Dedifferentiated amniotic fluid mesenchymal stem cell (primary cell): ENCODE measurements around the gene ZNF219.
A peak's percentile ranks its signal among the peaks of the same experiment; 100 is the strongest.

Experiments
- DNase-seq: peaks from one replicate; pipeline ENCODE4 v3.0.0-alpha.2; 2016; ENCODE audit errors: extremely low spot score

Gene ZNF219

GRCh38 chr14:21087294-21088091 lies 11.0 kb downstream of the ZNF219 start:
- peak; percentile 90 for DNase-seq

GRCh38 chr14:21086908-21087293 lies 11.6 kb downstream of the ZNF219 start:
- no peak for DNase-seq

- peak; percentile 84 for DNase-seq
These were observed 13.2 kb downstream of the ZNF219 start for GRCh38 chr14:21084998-21085853.

GRCh38 chr14:21084396-21084795 lies 14.1 kb downstream of the ZNF219 start:
- no peak for DNase-seq

GRCh38 chr14:21083565-21084325 lies 14.7 kb downstream of the ZNF219 start:
- no peak for DNase-seq

- no peak for DNase-seq
These were observed 16.8 kb downstream of the ZNF219 start for GRCh38 chr14:21081521-21082142.

GRCh38 chr14:21078726-21079125 lies 19.7 kb downstream of the ZNF219 start:
- no peak for DNase-seq

- no peak for DNase-seq
These were observed 20.2 kb downstream of the ZNF219 start for GRCh38 chr14:21078287-21078686.

- DNase-seq: no peak
These were observed 20.8 kb downstream of the ZNF219 start for GRCh38 chr14:21077672-21078071.

GRCh38 chr14:21075719-21076437 lies 22.6 kb downstream of the ZNF219 start:
- no peak for DNase-seq

GRCh38 chr14:21074398-21075272 lies 23.8 kb downstream of the ZNF219 start:
- no peak for DNase-seq

- DNase-seq: no peak
These were observed 24.5 kb downstream of the ZNF219 start for GRCh38 chr14:21073921-21074320.

GRCh38 chr14:21072781-21073339 lies 25.6 kb downstream of the ZNF219 start:
- no peak for DNase-seq

- DNase-seq: peak; percentile 78
These were observed 26.4 kb downstream of the ZNF219 start for GRCh38 chr14:21072031-21072473.

- peak; percentile 95 for DNase-seq
These were observed 27.0 kb downstream of the ZNF219 start for GRCh38 chr14:21071225-21072030.

- peak; percentile 18 for DNase-seq
These were observed 27.7 kb downstream of the ZNF219 start for GRCh38 chr14:21070610-21071224.

GRCh38 chr14:21070083-21070609 lies 28.3 kb downstream of the ZNF219 start, which contains the start of gene ARHGEF40:
ARHGEF40 (plus strand) TSS chr14:21070304; CDS start chr14:21070397, 93 bp downstream.
- no peak for DNase-seq
